GM18870 (cell line): ENCODE data around the gene TBX1.
"Not testable (repeated sequence)": the region's sequence is repeated elsewhere in the genome, so short reads cannot be mapped to it uniquely, and the experiment has no call there.

Experiments
- ATAC-seq: cut with Tn5 transposase; IDR thresholded peaks from one replicate; pipeline ENCODE4 v1.9.1; 2021; ENCODE audit warnings: moderate library complexity; ENCODE audit not compliant: unreplicated experiment

Gene TBX1

DNA sequence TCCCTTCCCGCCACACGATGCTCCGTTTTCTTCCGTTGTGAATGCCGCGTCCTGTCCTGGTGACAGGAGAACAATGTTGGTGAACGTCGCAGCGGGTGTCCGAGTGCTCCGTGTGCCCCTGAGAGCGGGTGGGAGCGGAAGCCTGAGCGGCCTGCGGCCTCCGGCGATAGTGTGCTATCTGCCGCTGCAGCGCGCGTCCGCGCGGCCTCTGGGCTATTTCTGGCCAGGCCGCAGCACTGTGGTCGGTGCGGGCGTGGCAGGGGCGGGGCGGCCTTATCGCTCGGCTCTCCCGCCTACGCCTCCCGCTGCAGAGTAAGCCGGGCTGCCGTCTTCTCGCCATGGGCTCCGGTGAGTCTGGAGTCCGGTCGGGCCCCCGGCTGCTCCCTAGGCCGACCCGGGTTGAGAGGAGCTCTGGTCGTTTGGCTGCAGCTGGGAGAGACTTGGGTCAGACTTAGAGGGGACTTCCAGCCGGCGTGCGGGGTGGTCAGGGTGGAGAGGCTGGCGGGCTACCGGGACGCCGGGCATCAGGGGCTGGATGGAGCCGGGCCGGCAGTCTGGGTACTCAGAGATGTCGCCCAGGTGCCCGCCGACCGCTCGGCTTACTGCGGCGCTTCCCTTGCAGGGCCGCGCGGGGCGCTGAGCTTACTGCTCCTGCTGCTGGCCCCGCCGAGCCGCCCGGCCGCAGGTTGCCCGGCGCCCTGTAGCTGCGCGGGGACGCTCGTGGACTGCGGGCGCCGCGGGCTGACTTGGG lies 37.2 kb upstream of the TBX1 start, which contains the start of gene GP1BB:
GP1BB (plus strand) TSS at position 308 of the 751 bp plus-strand sequence; CDS start at position 339, 31 bp downstream.
- ATAC-seq: no peak

DNA sequence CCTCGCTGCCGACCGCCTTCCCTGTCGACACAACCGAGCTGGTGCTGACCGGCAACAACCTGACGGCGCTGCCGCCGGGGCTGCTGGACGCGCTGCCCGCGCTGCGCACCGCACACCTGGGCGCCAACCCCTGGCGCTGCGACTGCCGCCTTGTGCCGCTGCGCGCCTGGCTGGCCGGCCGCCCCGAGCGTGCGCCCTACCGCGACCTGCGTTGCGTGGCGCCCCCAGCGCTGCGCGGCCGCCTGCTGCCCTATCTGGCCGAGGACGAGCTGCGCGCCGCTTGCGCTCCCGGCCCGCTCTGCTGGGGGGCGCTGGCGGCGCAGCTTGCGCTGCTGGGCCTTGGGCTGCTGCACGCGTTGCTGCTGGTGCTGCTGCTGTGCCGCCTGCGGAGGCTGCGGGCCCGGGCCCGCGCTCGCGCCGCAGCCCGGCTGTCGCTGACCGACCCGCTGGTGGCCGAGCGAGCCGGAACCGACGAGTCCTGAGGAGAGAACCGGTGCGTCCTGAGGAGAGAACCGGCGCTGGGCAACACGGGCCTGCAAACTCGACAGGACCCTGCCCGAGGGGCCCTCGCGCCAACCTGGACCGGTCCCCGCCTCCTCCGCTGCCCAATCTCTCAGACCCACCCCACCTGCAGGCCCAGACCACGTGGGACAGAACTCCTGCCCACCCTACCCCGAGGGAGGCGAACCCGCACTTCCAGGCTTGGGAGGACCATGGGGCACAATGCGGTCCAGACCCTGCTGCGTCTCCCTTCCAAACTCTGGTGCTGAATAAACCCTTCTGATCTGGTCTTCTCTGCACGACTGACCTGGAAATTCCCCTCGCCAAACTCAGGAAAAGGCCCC lies 36.4 kb upstream of the TBX1 start:
- ATAC-seq: no peak

DNA sequence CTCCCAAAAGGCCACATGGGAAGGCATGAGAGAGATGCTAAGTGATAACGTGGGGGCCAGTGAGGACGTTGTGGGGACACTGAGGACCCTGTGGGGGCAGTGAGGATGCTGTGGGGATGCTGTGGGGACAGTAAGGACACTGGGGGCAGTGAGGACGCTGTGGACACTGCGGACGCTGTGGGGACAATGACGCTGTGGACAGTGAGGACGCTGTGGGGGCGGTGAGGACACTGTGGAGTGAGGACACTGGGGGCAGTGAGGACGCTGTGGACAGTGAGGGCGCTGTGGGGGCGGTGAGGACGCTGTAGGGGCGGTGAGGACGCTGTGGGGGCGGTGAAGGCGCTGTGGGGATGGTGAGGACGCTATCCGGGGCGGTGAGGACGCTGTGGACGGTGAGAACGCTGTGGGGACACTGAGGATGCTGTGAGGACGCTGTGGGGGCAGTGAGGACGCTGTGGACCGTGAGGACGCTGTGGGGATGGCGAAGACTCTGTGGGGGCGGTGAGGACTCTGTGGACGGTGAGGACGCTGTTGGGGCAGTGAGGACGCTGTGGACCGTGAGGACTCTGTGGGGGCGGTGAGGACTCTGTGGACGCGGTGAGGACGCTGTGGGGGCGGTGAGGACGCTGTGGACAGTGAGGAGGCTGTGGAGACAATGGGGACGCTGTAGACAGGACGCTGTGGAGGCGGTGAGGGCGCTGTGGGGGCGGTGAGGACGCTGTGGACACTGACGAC lies 35.5 kb upstream of the TBX1 start:
- no peak for ATAC-seq

DNA sequence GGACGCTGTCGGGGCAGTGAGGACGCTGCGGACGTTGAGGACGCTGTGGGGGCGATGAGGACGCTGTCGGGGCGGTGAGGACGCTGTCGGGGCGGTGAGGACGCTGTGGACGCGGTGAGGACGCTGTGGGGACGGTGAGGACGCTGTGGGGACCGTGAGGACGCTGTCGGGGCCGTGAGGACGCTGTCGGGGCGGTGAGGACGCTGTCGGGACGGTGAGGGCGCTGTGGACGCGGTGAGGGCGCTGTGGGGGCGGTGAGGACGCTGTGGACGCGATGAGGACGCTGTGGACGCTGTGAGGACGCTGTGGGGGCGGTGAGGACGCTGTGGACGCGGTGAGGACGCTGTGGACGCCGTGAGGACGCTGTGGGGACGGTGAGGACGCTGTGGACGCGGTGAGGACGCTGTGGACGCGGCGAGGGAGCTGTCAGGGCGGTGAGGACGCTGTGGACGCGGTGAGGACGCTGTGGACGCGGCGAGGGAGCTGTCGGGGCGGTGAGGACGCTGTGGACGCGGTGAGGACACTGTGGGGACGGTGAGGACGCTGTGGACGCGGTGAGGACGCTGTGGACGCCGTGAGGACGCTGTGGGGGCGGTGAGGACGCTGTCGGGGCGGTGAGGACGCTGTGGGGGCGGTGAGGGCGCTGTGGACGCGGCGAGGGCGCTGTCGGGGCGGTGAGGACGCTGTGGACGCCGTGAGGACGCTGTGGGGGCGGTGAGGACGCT lies 34.4 kb upstream of the TBX1 start:
- ATAC-seq: not testable (repeated sequence)

DNA sequence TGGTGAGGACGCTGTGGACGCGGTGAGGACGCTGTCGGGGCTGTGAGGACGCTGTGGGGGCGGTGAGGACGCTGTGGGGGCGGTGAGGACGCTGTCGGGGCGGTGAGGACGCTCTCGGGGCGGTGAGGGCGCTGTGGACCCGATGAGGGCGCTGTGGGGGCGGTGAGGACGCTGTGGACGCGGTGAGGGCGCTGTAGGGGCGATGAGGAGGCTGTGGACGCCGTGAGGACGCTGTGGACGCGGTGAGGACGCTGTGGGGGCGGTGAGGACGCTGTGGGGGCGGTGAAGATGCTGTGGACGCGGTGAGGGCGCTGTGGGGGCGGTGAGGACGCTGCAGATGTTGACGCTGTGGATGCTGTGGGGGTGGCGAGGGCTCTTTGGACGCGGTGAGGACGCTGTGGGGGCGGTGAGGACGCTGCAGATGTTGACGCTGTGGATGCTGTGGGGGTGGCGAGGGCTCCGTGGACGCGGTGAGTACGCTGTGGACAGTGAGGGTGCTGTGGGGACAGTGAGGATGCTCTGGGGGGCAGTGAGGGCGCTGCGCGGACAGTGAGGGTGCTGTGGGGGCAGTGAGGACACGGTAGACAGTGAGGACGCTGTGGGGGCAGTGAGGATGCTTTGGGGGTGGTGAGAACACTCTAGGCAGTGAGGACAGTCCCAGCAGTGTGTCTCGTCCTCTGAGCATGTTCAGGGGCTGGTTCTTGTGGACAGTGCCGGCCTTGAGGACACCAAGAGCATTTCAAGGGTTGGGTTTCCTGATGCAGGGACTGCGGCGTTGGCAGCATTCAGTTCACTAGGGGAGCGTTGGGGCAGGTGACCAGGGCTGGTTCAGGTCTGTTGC lies 33.0 kb upstream of the TBX1 start:
- no peak for ATAC-seq

DNA sequence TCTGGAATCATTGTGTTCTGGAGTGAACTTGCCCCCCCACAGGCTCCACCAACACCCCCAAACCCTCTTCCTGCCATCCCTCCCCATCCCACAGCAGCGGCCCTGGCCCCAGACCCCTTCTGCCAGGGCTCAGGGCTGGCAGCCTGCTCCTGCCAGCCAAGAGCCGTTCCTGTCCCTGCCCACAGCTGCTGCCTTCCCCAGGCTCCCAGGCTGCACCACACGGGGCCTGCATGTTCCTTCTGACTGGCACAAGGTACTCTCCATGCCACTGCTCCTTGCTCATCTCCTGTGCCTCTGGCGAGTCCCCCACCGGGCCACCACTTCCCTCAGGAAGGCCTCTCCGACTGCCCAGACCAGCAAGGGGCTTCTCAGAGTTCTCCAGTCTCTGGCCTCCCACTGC lies 32.3 kb upstream of the TBX1 start:
- ATAC-seq: no peak

DNA sequence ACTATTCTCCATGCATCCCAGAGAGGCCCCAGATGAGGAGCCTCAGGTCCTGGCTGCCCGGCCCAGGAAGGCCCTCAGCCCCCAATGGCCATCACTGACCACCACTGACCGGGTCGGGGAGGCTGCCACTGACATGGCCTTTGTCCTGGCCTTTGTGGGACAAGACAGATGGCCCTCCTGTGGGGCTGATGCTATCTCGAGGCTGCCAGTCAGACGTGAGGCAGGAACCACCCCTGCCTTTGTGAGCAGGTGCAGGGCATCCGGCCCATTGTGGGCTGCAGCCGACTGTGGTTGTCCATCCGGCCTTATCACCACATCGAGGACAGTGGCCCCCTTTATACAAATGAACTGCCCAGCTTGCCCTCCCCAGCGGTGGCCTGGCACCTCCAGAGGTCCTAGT lies 31.7 kb upstream of the TBX1 start:
- no peak for ATAC-seq

DNA sequence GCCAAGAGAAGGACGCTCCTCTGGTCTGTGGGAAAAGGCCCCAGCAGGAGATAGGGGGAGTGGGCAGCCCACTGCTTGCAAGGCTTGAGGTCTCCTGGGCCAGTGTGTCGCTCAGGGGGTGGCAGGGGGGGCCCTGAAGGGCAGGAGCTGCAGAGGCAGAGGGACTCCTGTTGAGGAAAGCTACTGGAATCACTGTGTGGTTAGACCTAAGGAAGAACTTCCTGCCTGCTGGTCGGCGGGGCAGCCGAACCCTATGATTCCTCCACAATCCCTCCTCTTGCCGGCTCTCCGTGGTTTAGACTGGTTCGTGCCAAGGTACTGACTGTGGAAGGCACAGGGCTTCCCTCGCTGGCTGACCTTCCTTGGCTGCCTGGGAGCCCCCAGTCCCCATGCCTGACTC lies 31.1 kb upstream of the TBX1 start:
- ATAC-seq: no peak

DNA sequence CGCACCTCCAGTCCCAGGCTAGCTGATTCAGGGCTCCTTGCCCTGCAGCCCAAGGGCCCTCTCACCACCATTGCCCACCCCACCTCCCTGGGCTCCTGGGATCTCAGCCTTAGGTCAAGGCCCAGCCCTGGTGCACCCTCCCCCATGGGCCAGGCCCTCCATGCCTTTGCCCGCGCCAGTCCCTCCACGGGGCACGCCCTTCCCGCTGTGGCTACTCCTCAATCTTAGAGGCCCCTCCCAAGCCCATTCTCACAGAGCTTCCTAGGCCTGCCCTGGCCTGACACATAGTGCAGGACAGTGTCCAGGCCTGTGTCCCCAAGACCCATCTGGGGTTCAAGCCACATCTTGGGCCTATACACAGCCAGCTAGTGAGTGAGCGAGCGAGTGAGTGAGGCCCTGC lies 30.4 kb upstream of the TBX1 start:
- ATAC-seq: no peak

DNA sequence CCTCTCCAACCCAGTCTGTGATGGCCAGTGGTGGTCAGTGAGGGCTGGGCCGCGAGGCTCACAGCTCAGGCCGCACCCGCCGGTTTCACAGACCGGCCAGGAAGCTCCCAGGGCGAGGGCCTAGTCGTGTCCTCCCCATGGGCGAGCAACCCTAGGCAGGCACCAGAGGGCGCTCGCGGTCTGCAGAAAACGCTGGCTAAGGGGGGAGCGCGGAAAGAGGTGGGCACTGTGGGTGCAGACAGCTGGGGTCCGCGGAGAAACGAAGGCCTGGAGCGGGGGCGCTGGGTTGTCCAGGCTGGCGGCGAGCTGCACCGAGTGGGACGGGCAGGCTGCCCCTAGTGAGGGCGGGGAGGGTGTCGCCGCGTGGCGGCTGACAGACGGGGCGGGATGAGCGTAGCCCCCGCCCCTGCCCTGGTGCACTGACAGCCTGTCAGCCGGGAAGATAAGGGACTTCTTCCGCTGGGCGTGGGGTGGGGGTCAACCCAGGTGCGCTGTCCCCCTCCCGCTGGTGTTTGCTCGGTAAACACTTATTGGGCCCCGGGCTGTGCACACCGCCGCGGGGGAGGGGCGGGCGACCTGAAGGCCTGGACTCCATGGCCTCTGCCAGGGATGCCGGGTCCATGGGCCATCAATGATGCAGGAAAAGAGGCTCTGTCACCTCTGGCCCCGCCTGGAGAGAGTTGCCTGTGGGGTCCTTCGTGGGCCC lies 29.8 kb upstream of the TBX1 start:
- ATAC-seq: no peak

DNA sequence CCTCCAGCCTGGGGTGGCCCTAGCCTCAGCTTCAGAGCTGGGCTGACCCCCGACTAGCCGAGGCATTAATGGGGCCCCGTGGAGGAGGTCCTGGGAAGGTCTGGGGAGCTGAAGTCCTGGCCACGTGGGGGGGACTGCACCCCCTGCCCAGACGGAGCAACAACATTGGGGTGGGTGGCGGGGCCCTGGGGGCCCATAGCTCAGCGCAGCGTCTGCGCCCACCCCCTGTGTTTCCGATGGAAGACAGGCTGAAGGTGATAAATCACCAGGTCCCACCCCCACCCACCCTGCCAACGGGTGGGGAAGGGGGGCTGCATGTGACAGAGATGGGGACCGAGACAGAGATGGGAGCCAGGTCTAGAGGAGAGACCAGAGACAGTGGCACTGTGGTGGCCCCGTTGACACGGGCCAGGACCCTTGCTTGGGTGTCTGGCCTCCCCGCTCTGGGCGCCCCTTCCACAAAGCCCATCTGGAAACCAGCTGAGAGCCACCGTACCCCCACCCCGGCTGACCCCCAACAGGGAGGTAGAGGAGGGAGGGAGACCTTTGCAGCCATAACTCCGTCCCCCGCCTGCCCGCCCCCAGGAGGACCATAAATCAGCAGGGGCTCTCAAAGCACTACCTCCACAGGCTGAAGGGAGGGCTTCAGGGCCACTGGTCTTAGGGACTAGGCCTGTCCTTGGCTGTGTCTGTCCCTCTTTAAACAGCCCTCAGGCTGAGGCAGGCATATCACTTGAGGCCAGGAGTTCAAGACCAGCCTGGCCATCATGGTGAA lies 29.0 kb upstream of the TBX1 start:
- ATAC-seq: no peak

DNA sequence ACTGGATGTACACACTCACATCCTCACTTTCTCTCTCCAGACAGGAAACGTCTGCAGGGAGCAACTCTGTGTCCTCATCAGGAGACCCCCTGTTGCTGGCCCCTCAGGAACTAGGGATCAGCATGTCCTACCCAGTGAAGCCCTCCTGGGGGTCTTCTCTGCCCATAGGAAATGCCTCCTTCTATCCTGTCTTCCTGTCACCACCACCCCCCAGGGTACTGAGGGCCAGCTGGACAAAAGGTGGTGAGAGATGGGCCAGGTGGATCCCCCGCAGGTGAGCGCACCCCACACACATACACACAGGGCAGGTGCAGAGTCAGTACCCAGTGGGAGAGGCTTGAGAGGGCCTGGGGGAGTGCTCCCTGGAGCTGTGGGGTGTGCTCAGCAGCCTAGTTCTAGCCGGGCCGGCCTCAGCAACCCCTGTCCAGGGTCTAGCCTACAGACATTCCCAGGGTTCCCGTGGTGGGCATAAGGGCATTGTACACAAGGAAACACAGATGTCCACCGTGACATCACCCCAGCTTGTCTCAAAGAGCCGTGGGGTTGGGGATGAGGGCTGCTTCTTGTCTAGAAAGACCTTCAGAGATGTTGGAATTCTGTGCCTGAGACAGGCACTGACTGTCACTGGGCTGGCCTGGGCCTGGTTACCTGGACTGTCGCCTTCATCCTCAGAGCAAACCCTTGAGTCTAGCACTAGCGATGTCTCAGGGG lies 28.0 kb upstream of the TBX1 start:
- ATAC-seq: no peak

DNA sequence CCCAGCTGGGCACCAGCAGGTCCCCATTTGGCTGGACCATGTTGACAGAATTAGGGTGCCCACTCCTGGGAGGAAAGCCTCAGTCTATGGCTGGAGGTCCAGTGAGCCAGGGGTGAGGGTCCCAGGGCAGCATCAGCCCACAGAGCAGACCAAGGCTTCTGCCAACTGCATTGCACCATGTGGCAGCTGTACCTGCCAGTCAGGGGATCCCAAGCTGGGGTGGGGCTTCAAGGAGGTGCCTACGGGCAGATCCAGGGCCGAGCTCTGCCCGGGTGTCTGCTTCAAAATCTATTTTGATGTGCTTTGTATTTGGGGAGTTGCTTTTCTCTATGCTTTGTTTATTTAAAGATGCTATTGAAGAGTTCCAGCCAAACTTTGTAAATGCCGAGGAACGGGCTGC lies 26.8 kb upstream of the TBX1 start:
- no peak for ATAC-seq

DNA sequence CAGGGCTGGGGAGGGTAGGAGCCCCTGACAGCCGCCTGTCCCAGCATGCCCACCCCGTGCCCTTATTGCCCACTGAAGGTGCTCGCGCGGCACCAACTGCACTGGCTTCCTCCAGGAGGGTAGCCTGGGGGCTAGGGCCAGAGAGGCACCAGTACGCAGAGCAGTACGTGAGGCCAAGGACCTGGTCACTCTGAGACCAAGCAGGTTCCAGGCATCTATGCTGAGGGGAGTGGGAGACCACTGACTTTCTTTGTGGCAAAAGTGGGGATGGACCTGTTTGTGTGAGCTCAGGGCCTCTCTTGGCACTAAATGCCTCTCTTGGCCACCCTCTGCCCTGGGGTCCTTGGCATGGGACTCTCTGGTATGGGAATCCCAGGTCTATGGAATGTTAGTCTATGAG lies 26.4 kb upstream of the TBX1 start:
- no peak for ATAC-seq

DNA sequence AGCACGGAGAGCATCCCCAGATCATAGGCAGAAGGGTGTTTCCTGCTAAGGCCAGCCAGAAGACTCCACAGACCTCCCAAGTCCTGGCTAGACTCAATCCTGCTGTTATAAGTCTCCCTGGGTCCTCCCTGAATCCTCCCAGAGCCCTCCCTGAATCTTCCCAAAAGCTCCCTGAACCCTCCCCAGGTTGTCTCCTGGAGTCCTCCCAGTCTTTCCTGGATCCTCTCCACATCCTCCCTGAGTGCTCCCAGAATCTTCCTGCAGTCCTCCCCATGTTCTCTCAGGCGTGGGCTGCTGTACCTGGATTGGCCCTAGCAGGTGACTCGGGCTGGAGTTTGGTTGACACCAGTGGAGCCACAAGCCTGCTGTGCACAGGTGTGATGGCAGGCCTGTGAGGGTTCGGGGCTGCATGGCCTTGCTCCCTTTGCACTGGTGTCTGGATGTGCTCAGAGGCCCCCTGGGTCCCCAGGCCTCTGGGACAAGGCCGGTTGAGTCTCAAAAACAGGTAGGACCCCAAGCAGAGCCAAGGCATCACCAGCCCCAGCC lies 25.7 kb upstream of the TBX1 start:
- ATAC-seq: no peak

DNA sequence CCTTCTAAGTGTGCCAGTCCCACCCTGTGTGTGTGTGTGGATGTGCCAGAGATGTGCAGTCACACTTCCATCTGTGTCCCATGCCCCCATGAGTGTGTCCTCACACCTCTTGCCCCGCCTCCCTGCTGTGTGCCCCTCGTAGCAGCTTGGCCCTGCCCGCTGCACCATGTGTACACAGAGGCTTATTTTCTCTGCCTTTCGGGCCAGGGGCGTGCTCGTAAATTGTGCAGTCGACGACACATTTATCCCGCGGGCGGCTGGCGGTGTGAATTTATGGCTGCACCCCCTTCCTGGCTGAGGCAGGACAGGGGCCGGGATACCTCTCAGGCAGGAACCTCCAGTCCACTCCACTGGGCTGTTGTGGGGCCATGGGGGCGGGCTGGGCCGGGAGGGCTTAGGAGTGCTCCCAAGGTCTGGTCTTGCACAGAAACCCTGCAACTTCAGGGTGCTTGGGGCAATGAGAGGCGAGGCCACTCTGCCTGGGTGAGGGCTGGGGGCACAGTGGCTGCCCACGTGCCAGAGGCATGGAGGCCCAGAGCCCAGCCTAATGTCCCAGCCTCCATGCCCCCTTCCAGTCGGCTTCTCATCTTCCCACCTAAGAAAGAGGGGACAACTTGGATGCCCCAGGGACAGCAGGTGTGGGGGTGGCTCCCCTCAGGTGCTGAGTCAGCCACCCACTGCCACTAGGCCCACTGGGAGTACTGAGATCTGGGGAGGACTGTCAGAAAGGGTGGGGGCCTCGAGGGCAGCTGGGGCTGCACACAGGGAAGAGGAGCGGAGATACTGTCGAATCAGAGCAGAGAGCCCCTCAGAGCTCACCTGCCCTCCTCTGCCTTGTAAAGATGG lies 24.7 kb upstream of the TBX1 start:
- no peak for ATAC-seq
